Activated CD4-positive, alpha-beta T cell treated with anti-CD3 and anti-CD28 coated beads, Interleukin-10, Interleukin-2, amounts not matched to agents 100 ng/mL and 50 ng/mL, durations not matched to agents 16 hours and 8 hours (primary cell): Measurements from ENCODE around the gene SRM.
"Not testable (repeated sequence)": the region's sequence is repeated elsewhere in the genome, so short reads cannot be mapped to it uniquely, and the experiment has no call there.

ENCODE experiments used
- DNase-seq: peaks from one replicate; pipeline ENCODE4 v3.0.0-alpha.2; 2020

Gene SRM

GRCh38 chr1:11063937-11064537 is 4.2 kb upstream of the SRM start:
- not testable (repeated sequence) for DNase-seq

- peak; percentile 90 for DNase-seq
Observed at GRCh38 chr1:11062965-11063401, 3.2 kb upstream of the SRM start.

GRCh38 chr1:11061652-11062365 is 2.0 kb upstream of the SRM start:
- peak; percentile 24 for DNase-seq

GRCh38 chr1:11059155-11059967 is 457 bp downstream of the SRM start:
- DNase-seq: no peak

GRCh38 chr1:11058595-11059154 is 1.1 kb downstream of the SRM start:
- no peak for DNase-seq

DNA sequence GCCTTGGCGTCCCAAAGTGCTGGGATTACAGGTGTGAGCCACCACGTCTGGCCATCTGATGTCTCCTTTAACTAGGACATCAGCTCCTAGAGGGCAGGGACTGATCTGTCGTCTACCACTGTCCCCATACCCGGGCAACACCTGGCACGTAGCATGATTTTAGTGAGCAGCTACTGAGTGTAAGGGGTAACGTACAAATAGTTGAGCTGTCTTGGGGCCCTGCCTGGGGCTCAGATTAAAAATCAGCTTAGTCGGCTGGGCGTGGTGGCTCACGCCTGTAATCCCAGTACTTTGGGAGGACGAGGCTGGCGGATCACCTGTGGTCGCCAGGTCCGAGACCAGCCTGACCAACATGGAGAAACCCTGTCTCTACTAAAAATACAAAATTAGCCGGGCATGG is 1.8 kb downstream of the SRM start:
- no peak for DNase-seq

GRCh38 chr1:11057477-11057876 is 2.3 kb downstream of the SRM start:
- no peak for DNase-seq

DNA sequence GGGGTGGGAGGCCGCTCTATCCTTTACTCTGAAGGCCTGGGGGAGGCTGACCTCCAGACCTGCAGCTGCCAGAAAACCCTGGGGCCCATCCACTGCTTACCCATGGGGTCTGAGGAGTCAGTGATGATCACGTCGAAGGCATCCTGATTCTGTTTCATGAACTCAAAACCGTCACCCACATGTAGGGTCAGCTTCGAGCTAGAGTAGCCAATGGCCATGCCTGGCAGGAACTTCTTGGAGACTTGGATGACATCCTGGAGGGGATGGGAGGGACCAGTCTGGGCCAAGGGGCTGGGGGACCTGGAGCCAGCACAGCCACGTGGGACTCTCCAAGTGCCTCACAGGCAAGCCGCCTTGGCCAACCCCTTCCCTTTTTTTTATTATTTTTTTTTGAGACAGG is 3.3 kb downstream of the SRM start:
- DNase-seq: no peak

DNA sequence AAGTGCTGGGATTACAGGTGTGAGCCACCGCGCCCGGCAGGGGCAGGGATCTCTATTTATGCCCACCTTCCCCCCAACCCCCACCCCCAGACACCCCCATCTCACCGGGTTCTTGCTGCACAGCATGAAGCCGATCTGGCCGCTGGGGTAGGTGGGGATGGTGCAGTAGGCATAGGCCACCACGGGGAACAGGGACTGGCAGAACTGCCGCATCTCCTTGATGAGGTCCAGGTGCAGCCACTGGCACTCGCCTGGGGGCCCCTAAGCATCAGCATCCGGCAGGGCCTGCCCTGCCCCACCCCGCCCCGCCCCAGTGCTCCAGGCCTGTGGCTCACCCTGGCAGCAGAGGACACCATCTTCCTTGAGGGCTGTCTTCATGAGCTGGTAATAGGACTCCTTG is 4.1 kb downstream of the SRM start:
- DNase-seq: no peak

GRCh38 chr1:11054666-11055065 is 5.2 kb downstream of the SRM start:
- DNase-seq: no peak

GRCh38 chr1:11054181-11054580 is 5.6 kb downstream of the SRM start:
- no peak for DNase-seq

DNA sequence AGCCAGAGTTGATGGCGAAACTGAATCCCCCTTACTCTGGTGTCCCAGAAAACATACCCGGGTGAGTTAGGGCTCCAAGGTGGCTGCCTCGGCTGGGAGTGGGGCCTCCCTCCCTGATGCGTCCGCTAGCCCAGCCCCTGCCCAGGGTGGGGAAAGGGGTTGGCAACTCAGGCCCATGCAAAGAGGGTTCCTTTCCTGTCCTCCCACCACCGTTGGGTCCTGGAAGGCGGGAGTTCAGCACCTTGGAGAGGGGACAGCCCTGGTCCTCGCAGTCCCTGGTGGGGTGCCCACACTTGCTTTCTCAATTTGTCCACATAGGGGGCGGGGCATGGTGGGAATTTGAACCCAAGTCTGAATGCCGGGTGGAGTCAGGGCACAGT is 6.1 kb downstream of the SRM start:
- DNase-seq: no peak

DNA sequence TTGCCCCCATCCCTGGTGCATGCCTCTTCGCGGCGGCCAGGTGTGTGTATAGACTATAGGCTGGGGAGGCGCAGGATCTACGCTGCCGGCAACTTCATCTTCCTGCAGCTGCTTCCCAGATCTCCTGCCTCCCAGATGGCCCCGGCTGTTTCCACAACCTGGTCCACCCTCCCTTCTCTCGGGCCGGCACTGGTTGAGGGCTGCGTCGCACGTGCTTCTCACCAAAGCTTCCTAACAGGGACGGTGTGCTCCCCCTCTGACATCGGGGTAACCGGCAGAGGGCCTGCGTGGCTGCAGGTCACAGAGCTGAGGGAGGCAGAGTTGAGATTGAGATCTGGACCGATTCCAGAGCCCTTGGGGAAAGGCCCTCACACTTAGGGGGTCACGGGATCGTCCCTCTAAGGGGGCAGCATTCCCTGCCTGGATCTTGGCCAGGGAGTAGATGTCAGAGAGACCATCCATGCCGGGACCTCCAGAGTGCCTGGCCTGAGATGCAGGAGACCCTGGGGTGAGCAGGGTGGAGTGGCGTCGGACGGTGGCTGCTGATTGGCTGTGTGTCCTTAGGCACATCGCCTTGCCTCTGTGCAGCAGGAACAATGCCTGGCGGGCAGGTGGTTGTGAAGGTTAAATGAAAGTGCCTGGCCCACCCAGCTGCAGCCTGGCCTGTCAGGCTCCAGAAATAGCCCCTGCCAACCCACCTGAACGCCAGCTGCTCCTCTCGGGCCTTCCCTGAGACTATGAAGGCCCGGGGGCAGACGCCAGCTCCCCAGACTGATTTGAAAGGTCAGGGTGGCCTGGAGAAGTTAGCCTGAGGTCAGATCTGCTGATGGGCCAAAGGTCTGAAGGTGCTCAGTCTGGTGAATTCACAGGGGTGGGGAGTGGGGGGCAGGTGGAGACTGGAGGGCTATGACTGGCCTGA is 6.7 kb downstream of the SRM start:
- peak; percentile 45 for DNase-seq

- DNase-seq: peak; percentile 33
Observed at GRCh38 chr1:11051781-11052511, 7.9 kb downstream of the SRM start.

DNA sequence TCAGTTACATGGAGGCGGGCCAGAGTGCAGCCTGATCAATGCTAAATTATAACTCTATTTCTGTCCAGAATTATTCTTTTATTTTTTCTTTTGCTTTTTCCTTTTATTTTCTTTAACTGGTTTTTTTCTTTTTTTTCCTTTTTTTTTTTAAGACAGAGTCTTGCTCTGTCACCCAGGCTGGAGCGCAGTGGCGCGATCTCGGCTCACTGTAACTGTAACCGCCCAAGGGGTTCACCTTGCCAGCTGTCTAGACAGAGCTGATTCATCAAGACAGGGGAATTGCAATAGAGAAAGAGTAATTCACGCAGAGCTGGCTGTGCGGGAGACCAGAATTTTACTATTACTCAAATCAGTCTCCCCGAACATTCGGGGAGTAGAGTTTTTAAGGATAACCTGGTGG is 8.7 kb downstream of the SRM start:
- DNase-seq: not testable (repeated sequence)

DNA sequence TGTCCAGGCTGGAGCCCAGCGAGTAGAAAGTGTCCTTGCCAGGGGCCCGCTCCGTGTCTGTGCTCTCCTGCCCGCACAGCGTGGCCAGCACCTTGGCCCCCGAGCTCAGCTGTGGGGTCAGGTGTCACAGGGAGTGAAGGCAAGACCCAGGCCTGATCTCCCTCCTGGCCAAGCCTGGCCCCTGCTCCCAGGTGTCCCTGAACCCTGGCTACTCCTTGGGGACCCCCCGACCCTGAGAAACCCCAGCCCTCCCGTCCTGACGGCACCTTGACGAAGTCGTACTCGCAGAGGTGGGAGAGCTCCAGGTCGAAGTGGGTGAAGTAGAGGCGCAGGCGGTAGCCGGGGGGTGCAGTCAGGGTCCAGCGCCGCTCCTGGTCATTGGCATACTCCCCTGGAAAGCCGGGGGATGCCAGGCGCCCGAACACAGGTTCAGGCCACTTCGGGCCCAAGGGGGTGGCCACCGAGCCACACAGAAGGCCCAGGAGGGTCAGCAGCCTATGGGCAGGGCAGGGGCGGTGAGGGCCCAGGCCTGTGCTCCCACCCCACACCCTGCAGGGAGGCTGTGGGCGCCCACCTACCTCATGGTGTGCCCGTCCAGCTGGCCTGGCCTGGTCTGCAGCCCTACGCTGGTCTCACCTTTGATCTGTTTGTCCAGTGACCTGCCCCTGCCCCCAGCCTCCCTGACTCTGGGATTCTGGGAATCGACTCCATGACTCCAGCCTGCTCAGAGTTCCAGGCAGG is 13.0 kb downstream of the SRM start, which contains the start of gene MASP2:
Gene MASP2 (minus strand): TSS at position 615 of the 741 bp plus-strand sequence. CDS start 32 bp downstream, at position 583.
- DNase-seq: no peak

DNA sequence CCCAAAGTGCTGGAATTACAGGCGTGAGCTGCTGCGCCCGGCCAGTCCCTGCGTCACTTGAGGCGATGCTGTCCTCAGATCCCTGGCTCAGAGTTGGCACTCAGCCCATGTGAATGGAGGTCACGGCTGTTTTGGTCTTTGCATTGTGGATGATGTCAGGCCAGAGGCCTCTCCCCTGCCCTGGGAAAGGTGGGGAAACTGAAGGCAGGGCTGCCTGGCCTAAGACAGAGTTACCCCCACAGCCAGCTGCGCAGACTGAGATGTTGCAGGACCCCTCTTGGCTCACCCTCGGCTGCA is 13.6 kb downstream of the SRM start:
- no peak for DNase-seq

GRCh38 chr1:11045428-11046269 is 14.2 kb downstream of the SRM start:
- no peak for DNase-seq

GRCh38 chr1:11044849-11045427 is 14.9 kb downstream of the SRM start:
- DNase-seq: no peak
